GM18526 (cell line): Measurements from ENCODE around the gene WBP1.

Experiments
- POLR2A ChIP-seq: IDR thresholded peaks from 3 replicates; pipeline ENCODE4 v1.6.1; 2011; ENCODE audit not compliant: insufficient read length; ENCODE audit errors: extremely low read depth

The WBP1 gene

DNA sequence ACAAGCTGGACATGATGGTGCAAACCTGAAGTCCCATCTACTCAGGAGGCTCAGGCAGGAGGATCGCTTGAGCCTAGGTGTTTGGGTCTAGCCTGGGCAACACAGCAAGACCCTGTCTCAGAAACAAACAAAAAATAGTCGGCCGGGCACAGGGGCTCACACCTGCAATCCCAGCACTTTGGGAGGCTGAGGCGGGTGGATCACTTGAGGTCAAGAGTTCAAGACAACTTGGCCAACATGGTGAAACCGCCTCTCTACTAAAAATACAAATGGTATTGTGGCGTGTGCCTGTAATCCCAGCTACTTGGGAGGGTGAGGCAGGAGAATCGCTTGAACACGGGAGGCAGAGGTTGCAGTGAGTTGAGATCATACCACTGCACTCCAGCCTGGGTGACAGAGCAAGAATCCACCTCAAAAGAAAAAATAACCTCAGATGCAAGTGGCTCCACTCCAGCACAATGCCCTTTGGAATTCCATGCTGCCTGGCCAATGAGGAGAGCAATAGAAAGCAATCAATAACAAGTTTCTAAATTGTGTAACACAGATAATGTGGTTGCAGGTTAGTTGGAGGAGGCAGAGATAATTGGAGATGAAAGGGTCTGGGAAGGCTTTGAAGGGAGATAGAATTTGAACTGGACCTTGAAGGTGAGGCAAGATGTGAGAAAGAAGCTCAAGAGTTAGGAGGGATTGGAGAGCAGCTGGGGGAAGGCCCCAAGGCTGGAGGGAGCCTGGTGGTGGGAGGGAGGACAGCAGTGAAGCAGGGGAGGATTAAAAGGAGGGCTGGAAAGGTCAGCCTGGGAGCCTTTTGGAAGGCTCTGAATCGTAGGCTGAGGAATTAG, 30.6 kb downstream of the WBP1 start:
- TF ChIP-seq POLR2A: no peak

DNA sequence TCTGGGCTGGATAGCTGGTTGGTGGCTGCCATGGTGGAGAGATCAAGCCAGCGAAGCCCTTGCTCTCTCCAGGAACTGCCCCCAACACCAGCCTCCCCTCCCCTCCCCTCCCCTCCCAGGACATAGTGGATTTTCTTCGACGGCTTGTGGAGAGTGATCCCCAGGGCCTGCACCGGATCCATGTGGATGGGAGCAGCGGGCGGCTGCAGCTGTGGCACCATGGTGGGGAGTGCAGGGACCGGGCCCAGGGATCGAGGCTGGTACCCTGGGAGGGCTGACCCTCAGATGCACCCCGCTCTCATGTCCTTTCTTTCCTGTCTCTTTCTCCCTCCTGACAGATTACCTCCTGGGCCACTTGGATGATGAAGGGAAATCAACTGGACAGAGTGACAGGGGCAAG, 31.7 kb downstream of the WBP1 start:
- no peak for TF ChIP-seq POLR2A

- no peak for TF ChIP-seq POLR2A
Measured at GRCh38 chr2:74491648-74492544, 33.7 kb downstream of the WBP1 start.

GRCh38 chr2:74493546-74493945, 35.3 kb downstream of the WBP1 start:
- TF ChIP-seq POLR2A: no peak

- TF ChIP-seq POLR2A: no peak
Measured at GRCh38 chr2:74495440-74495839, 37.2 kb downstream of the WBP1 start.

DNA sequence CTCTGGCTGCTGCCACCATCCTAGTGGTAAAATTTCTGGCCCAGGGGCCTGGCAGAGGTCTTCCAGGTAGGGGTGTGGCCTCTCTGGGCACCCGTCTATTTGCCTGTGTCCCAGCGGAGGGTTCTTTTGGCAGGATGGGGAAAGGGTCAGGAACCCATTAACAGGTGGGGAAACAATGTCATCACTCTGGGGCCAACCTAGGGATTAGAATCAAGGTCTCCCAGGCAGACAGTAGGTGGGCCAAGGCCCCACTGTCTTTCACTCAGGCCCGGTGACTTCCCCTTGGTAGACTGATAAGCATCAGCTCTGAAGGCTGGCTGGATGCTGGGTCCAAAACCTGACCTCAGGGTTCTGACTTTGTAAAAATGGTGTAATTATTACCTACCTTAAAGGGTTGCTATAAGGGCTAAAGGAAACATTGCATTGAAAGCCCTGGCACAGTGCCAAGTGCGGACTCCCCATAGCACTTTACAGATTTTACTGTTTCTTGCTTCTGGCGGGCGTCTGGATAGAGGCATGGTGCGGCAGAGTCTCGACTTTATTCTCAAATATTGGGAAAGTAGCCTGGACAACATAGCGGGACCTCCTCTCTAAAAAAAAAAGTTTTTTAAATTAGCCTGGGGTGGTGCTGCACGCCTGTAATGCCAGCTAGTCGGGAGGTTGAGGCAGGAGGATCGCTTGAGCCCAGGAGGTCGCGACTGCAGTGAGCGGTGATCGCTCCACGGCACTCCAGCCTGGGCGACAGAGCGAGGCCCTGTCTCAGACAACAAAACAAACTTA, 38.9 kb downstream of the WBP1 start:
- TF ChIP-seq POLR2A: no peak

- peak; percentile 38 for TF ChIP-seq POLR2A
Measured at GRCh38 chr2:74497777-74498499, 39.7 kb downstream of the WBP1 start.

DNA sequence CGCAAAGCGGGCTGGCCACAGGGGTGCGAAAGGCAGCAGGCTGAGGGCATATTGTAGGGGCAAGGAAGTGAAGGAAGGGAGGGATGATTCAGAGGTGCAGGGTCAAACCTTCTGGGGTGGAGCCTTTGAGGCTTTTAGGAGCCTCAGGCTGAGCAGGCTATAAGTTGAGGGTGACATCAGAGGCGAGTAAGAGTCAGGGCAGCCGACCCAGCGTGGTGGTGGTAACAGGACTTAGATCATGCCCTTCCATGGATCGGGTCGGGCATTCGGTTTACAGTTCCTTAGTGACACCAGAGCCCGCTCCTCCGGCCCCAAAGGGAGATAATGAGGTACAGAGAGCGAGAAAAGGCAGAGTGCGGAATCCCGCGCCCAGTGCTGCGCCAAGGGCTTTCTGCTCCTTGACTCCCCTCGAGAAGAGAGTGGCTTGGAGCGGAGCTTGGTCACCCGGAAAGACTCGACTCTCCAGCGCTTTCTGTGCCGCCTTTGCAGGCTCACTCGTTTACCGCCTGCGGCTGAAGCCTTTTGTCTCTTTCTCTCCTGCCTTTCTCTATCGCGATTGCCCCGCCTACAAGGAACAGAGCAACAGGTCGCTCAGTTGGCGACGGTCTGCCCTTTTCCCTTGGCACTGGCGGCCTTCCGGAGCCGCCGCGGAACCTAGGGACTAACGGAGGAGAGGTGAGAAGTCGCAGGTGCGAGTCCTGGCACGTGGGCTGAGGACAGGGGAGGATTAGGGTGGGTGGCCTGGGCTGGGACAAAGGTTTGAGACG, 40.4 kb downstream of the WBP1 start:
- TF ChIP-seq POLR2A: no peak

DNA sequence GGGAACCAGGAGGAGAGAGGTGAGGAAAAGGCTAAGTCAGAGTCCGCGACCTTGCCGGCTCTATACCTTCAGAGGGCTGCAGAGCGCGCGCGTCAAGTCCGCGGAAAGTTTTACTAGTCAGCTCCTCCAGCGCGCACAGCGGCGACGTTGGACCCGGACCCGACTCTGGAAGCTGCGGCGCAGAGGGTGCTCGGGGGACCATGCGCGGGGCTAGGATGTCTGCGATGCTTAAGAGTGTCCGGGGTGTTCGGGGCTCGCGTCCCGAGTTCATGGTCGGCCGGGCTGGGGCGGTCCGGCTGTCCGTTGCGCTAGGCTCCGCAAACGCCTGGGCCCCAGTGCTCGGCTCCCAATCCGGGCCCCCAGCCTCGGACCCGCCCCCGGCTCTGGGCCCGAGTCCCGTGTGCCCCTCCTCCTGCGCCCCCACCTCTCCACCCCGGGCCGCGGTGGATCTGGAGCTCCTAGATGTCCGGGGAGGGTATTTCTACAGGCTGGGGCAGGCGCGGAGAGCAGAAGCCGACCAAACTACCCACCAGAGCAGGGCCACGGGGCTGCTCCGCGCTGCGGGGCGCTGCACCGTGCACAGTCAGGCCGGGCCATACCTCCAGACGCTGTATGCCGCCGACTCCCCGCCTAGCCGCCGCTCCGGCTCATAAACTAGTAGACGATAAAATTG, 41.2 kb downstream of the WBP1 start, which contains the start of gene LBX2:
TSS of gene LBX2 (minus strand) at position 337 of the 673 bp plus-strand sequence. CDS start at position 271, 66 bp downstream.
- TF ChIP-seq POLR2A: no peak

DNA sequence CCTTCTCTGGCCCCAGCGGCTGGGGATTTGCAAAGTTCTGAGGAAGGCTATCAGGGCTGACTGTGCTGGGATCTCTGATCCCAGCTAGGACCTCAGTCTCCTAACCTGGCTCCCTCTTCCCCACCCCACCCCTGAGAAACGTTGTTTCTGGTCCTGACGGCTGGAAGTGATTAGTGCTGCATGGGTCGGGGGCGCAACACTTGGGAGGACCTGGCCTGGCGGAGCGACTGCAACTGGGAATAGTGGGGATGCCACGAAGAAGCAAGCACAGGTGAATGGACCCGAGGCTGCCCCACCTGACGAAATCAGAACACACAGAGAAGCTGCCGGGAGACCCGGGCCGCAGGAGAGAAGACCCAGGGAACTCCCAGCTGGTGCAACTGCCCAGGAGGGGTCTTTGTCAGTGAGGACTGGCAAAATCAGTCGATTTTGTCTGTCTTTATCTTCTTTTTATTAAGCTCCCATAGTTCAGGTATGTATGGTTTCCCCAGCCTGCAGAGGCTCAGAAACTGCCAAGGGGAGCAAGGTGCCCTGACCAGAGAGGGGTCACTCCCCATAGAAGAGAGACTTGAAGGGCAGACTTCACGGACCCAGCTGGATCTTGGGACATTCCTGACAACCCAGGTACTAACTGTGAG, 41.8 kb downstream of the WBP1 start:
- TF ChIP-seq POLR2A: no peak

- no peak for TF ChIP-seq POLR2A
Measured at GRCh38 chr2:74500578-74500946, 42.3 kb downstream of the WBP1 start.

DNA sequence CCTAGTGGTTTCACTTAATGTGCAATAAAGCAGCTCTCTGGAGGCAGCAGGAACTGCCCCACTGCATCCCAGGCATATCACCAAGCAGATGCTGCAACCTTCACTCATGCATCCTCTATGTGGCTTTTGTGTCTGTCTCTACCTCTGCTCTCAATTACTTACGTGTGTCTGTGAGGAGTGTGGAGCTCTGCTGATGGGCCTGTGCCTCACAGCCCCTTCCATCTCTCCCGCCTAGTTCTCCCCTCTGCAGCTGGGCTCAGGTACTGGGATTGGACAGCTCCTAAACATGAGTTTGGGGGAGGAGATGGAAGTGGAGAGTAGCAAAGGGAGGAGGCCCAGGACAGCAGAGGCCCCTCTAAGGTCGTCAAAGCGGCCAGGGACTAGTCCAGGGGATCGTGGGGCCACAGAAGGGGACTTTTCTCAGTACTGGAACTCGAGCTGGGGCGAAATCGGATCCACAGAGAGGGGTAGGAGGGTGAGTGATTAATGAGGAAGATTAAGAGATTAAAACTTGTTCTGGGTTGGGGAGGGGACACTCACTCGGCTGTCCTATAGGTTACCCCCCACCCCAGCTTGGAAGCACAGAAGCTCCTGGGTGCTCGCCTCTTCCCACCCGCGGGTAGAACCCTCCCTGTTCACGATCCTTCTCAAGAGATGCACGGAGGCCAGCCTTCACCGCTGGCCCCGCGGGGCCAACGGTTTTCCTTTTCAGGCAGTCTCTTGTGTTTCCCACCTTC, 43.3 kb downstream of the WBP1 start:
- no peak for TF ChIP-seq POLR2A
